SK-N-SH treated with all-trans-retinoic acid at 6 μM for 48 hours (cell line): Measurements from ENCODE around the gene PPP2R1B.

Experiments
- ATAC-seq: fragments of 200-7000 bp; cut with Tn5 transposase; 3 replicates; pipeline ENCODE4 v1.9.1; 2020; ENCODE audit warnings: mild to moderate bottlenecking, moderate library complexity
- ARNTL ChIP-seq: fragments of 450-650 bp; formaldehyde crosslinking; IDR thresholded peaks from 2 replicates; pipeline ENCODE4 v1.5.0; 2020; ENCODE audit warnings: low read depth, mild to moderate bottlenecking, moderate library complexity, borderline replicate concordance
- BACH2 ChIP-seq: fragments of 250-450 bp; sonication (Bioruptor Pico); IDR thresholded peaks from 2 replicates; pipeline ENCODE4 v1.9.0; 2021; ENCODE audit warnings: mild to moderate bottlenecking, borderline replicate concordance
- CREB5 ChIP-seq: fragments of 250-450 bp; sonication (Bioruptor Pico); IDR thresholded peaks from 2 replicates; pipeline ENCODE4 v1.5.1; 2020; ENCODE audit warnings: low read depth, mild to moderate bottlenecking, moderate library complexity
- CSDC2 ChIP-seq: fragments of 250-450 bp; sonication (Bioruptor Pico); IDR thresholded peaks from 2 replicates; pipeline ENCODE4 v1.5.0; 2020; ENCODE audit warnings: mild to moderate bottlenecking, moderate library complexity
- CSRNP3 ChIP-seq: fragments of 250-450 bp; sonication (Bioruptor Pico); IDR thresholded peaks from 2 replicates; pipeline ENCODE4 v1.5.1; 2021; ENCODE audit warnings: mild to moderate bottlenecking, moderate library complexity
- ESRRG ChIP-seq: fragments of 250-450 bp; sonication (Bioruptor Pico); IDR thresholded peaks from 2 replicates; pipeline ENCODE4 v1.6.1; 2021; ENCODE audit warnings: mild to moderate bottlenecking
- GLIS3 ChIP-seq: fragments of 250-450 bp; sonication (Bioruptor Pico); IDR thresholded peaks from 2 replicates; pipeline ENCODE4 v1.5.0; 2020; ENCODE audit warnings: mild to moderate bottlenecking, moderate library complexity
- OSR1 ChIP-seq: fragments of 250-450 bp; sonication (Bioruptor Pico); IDR thresholded peaks from 2 replicates; pipeline ENCODE4 v1.8.0; 2022; ENCODE audit warnings: moderate library complexity, mild to moderate bottlenecking, inconsistent platforms
- PATZ1 ChIP-seq: fragments of 250-450 bp; sonication (Bioruptor Pico); IDR thresholded peaks from 2 replicates; pipeline ENCODE4 v1.8.0; 2020; ENCODE audit warnings: mild to moderate bottlenecking, moderate library complexity, borderline replicate concordance
- POU6F1 ChIP-seq: fragments of 250-450 bp; sonication (Bioruptor Pico); IDR thresholded peaks from 2 replicates; pipeline ENCODE4 v1.8.0; 2021; ENCODE audit warnings: low read depth, mild to moderate bottlenecking, moderate library complexity, borderline replicate concordance
- PPARA ChIP-seq: fragments of 250-450 bp; sonication (Bioruptor Pico); IDR thresholded peaks from 2 replicates; pipeline ENCODE4 v1.5.0; 2020; ENCODE audit warnings: mild to moderate bottlenecking, borderline replicate concordance
- RARB ChIP-seq: fragments of 250-450 bp; sonication (Bioruptor Pico); IDR thresholded peaks from 2 replicates; pipeline ENCODE4 v1.8.0; 2021; ENCODE audit warnings: mild to moderate bottlenecking, moderate library complexity
- TCF4 ChIP-seq: fragments of 250-450 bp; sonication (Bioruptor Pico); IDR thresholded peaks from 2 replicates; pipeline ENCODE4 v1.8.0; 2021; ENCODE audit warnings: mild to moderate bottlenecking, moderate library complexity, borderline replicate concordance
- TOX ChIP-seq: fragments of 250-450 bp; sonication (Bioruptor Pico); IDR thresholded peaks from 2 replicates; pipeline ENCODE4 v1.8.0; 2021; ENCODE audit warnings: mild to moderate bottlenecking, moderate library complexity, borderline replicate concordance
- ZFP3 ChIP-seq: fragments of 250-450 bp; sonication (Bioruptor Pico); IDR thresholded peaks from 2 replicates; pipeline ENCODE4 v1.5.0; 2020; ENCODE audit warnings: mild to moderate bottlenecking, moderate library complexity
- ZFP30 ChIP-seq: fragments of 450-650 bp; formaldehyde crosslinking; IDR thresholded peaks from 2 replicates; pipeline ENCODE4 v1.5.0; 2022; ENCODE audit warnings: mild to moderate bottlenecking, moderate library complexity
- ZNF565 ChIP-seq: fragments of 450-650 bp; formaldehyde crosslinking; conservative IDR thresholded peaks from 2 replicates; pipeline ENCODE4 v1.5.0; 2020; ENCODE audit warnings: low read depth, mild to moderate bottlenecking, moderate library complexity
- ZNF70 ChIP-seq: fragments of 450-650 bp; formaldehyde crosslinking; IDR thresholded peaks from 2 replicates; pipeline ENCODE4 v1.5.0; 2020; ENCODE audit warnings: mild to moderate bottlenecking, moderate library complexity
- ZNF8 ChIP-seq: fragments of 450-650 bp; formaldehyde crosslinking; IDR thresholded peaks from 2 replicates; pipeline ENCODE4 v1.5.0; 2020; ENCODE audit warnings: mild to moderate bottlenecking, moderate library complexity
- TF ChIP-seq, protein P1 (sequence below): fragments of 250-450 bp; sonication (Bioruptor Pico); IDR thresholded peaks from 2 replicates; pipeline ENCODE4 v1.5.0; 2020; ENCODE audit warnings: mild to moderate bottlenecking, moderate library complexity

PPP2R1B gene

DNA sequence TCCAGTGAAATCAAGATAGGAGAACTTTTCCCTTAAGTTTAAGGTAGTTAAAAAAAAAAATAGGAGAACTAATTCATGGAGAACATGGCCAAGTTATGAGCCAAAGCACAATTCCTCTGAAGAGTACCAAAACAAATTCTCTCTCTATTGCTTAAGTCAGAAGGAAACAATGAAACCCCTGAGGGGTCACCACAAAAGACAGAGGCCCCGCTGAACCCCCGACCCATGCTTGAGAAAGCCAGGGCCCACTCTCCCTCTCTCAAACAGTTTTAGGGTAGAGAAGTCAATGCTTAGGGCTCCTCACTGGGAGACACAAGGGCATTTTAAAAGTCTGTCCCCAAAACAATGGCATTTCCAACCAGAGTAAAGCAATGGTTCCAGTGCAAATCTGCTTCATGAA is 26.9 kb downstream of the PPP2R1B start:
- TF ChIP-seq CSDC2 (no peak), TCF4 (CRISPR knock-in tag) (no peak), ZFP30 (no peak), RARB (CRISPR knock-in tag) (no peak), CSRNP3 (CRISPR knock-in tag) (no peak), ZNF565 (CRISPR knock-in tag) (no peak), ZNF70 (CRISPR knock-in tag) (no peak), ZFP3 (no peak)
- TF ChIP-seq, protein P1, sequence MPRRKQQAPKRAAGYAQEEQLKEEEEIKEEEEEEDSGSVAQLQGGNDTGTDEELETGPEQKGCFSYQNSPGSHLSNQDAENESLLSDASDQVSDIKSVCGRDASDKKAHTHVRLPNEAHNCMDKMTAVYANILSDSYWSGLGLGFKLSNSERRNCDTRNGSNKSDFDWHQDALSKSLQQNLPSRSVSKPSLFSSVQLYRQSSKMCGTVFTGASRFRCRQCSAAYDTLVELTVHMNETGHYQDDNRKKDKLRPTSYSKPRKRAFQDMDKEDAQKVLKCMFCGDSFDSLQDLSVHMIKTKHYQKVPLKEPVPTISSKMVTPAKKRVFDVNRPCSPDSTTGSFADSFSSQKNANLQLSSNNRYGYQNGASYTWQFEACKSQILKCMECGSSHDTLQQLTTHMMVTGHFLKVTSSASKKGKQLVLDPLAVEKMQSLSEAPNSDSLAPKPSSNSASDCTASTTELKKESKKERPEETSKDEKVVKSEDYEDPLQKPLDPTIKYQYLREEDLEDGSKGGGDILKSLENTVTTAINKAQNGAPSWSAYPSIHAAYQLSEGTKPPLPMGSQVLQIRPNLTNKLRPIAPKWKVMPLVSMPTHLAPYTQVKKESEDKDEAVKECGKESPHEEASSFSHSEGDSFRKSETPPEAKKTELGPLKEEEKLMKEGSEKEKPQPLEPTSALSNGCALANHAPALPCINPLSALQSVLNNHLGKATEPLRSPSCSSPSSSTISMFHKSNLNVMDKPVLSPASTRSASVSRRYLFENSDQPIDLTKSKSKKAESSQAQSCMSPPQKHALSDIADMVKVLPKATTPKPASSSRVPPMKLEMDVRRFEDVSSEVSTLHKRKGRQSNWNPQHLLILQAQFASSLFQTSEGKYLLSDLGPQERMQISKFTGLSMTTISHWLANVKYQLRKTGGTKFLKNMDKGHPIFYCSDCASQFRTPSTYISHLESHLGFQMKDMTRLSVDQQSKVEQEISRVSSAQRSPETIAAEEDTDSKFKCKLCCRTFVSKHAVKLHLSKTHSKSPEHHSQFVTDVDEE: no peak
- no peak for ATAC-seq

DNA sequence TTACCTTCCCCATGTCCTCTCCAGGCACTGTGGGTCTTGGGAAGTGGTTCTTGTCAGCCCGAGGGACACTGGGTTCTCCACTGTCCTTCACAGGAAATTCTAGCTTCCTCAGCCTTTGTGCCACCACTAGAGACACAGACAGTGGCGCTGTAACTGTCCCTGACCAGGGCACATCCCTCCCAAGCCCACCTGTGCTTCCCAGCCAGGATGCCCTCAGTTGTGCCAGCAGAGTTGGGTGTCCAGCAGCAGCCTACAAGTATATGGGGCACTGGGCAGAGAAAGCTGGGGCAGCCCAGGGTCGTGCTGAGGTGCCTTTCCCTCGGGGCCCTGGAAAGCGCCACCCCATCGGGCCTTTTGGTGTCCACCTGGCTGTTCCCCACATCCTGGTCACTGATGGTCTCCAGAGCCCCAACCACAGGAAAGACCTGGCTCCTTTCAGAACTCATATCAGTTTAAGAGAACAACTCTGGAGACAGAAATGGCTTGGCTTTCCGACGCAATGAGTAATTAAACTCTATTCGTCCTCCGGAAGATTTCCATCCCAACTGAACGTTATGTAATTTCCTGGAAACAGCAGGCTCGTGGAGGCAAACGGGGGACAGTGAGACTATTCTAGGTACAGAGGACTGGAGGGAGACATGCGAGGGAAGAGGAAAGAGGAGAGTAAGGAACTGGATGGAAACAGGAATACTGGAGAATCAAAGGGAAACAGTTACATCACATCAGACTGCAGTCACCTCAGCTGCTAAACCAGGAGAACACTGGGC is 28.6 kb downstream of the PPP2R1B start:
- ATAC-seq: no peak

DNA sequence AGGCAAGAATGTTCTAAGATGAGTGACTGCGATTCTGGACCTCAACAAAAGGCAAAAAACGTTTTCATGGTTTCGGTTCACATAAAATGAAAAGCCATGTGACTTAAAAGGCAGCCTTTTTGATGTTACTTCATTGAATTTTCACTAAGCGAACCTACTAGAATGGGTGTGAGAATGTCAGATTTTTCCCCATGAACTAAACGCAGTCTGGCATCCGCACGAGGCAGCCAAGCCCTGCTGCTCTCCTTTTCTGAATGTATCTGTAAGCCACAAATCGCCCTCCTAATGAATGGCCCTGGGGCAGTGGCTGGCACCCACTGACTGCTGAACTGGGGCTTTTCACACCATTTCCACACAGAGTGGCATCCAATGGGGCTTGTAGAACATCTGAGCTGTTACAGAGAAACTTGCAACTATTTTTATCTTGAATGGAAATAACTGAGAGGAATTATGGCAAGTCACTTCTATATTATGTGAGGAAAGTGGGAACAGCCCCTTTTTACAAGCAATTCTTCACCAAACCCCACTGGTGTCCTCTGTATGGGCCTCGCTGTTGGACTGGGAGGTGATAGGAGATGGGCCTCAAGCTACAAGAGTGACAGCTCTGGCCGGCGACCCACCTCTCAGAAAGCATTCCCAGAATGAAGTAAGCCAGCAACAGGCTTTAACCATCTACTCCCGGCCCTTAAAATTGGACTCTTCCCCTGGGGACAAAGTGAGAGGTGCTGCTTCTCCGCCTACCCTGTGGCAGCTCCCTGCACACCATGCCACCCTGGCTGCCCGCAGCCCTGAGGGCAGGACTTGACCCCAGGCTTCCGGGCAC is 29.4 kb downstream of the PPP2R1B start:
- ATAC-seq: no peak
- TF ChIP-seq ZNF70 (CRISPR knock-in tag) (no peak), ZFP3 (no peak), CREB5 (CRISPR knock-in tag) (no peak), ZNF565 (CRISPR knock-in tag) (no peak), OSR1 (CRISPR knock-in tag) (no peak), BACH2 (CRISPR knock-in tag) (no peak), POU6F1 (CRISPR knock-in tag) (no peak), ESRRG (no peak), PATZ1 (CRISPR knock-in tag) (no peak), GLIS3 (CRISPR knock-in tag) (no peak), CSRNP3 (CRISPR knock-in tag) (no peak), ARNTL (CRISPR knock-in tag) (no peak)

More for the DNA sequence above, 28.6 kb downstream of the PPP2R1B start:
- no peak for TF ChIP-seq ZNF565 (CRISPR knock-in tag)
- TF ChIP-seq ZFP30: no peak
- no peak for TF ChIP-seq ZNF8
- TF ChIP-seq GLIS3 (CRISPR knock-in tag): no peak
- TF ChIP-seq TOX (CRISPR knock-in tag): no peak
- TF ChIP-seq PPARA (CRISPR knock-in tag): no peak
- TF ChIP-seq ARNTL (CRISPR knock-in tag): no peak
- TF ChIP-seq, all 23 proteins: peak for 0
